Mesenchymal stem cell (in vitro differentiated cells and primary cell): ENCODE data around the gene NDUFAF8.
A peak's percentile ranks its signal among the peaks of the same experiment; 100 is the strongest.

ENCODE experiments used
- DNase-seq: peaks from one replicate; pipeline ENCODE4 v3.0.0-alpha.2; 2013
- H2AFZ ChIP-seq: one replicate; pipeline ENCODE4 v1.6.1; 2013; ENCODE audit warnings: low read depth, mild to moderate bottlenecking, control low read depth, inconsistent platforms, low read length, moderate library complexity
- H2AK5ac ChIP-seq: 2 replicates; pipeline ENCODE4 v1.6.1; 2013; ENCODE audit warnings: low read length, moderate library complexity, mild to moderate bottlenecking, inconsistent platforms; ENCODE audit not compliant: severe bottlenecking
- H2BK120ac ChIP-seq: one replicate; pipeline ENCODE4 v1.6.1; 2013; ENCODE audit warnings: low read depth, mild to moderate bottlenecking, inconsistent platforms, low read length, moderate library complexity
- H2BK12ac ChIP-seq, 2 experiments: one replicate each; pipeline ENCODE4 v1.6.1; 2013; ENCODE audit warnings: inconsistent platforms in 2 of 2, low read length in 2 of 2, mild to moderate bottlenecking in 2 of 2, moderate library complexity in 2 of 2, control low read depth in 1 of 2
- H2BK15ac ChIP-seq: one replicate; pipeline ENCODE4 v1.6.1; 2013; ENCODE audit warnings: mild to moderate bottlenecking, low read depth, inconsistent platforms; ENCODE audit not compliant: poor library complexity, severe bottlenecking
- H2BK5ac ChIP-seq: 2 replicates; pipeline ENCODE4 v1.6.1; 2013; ENCODE audit warnings: low read depth, mild to moderate bottlenecking, low read length, control low read depth, inconsistent platforms; ENCODE audit not compliant: poor library complexity, severe bottlenecking
- H3K14ac ChIP-seq, 2 experiments: one replicate each; pipeline ENCODE4 v1.6.1; 2013; ENCODE audit warnings: inconsistent platforms in 2 of 2, low read length in 2 of 2, control low read depth in 1 of 2, mild to moderate bottlenecking in 1 of 2, moderate library complexity in 1 of 2
- H3K18ac ChIP-seq, 2 experiments: one replicate each; pipeline ENCODE4 v1.6.1; 2013; ENCODE audit warnings: inconsistent platforms in 2 of 2, low read length in 2 of 2, control low read depth in 1 of 2, low read depth in 1 of 2, mild to moderate bottlenecking in 1 of 2
- H3K23ac ChIP-seq, 2 experiments: one replicate each; pipeline ENCODE4 v1.6.1; 2013; ENCODE audit warnings: inconsistent platforms in 2 of 2, low read length in 2 of 2, mild to moderate bottlenecking in 2 of 2, moderate library complexity in 2 of 2, control low read depth in 1 of 2
- H3K27ac ChIP-seq: 2 replicates; pipeline ENCODE4 v1.5.1; 2013; ENCODE audit warnings: mild to moderate bottlenecking, moderate library complexity, low read length, control low read depth, inconsistent platforms; ENCODE audit not compliant: poor library complexity, severe bottlenecking
- H3K27me3 ChIP-seq, 2 experiments: 2 replicates each; pipeline versions ENCODE4 v1.6.1 to v1.7.0; 2013; ENCODE audit warnings: low read length in 2 of 2, mild to moderate bottlenecking in 2 of 2, moderate library complexity in 2 of 2, control low read depth in 1 of 2, inconsistent platforms in 1 of 2; ENCODE audit not compliant: control insufficient read depth in 1 of 2, insufficient read depth in 1 of 2
- H3K36me3 ChIP-seq, 2 experiments: 2 replicates each; pipeline versions ENCODE4 v1.6.1 to v1.7.0; 2013; ENCODE audit warnings: low read length in 2 of 2, control low read depth in 1 of 2, inconsistent platforms in 1 of 2, low read depth in 1 of 2, mild to moderate bottlenecking in 1 of 2; ENCODE audit not compliant: insufficient read depth in 2 of 2, control insufficient read depth in 1 of 2
- H3K4ac ChIP-seq, 2 experiments: one replicate each; pipeline ENCODE4 v1.6.1; 2013; ENCODE audit warnings: inconsistent platforms in 2 of 2, low read length in 2 of 2, mild to moderate bottlenecking in 2 of 2, moderate library complexity in 2 of 2, control low read depth in 1 of 2, low read depth in 1 of 2
- H3K4me1 ChIP-seq: 2 replicates; pipeline ENCODE4 v1.6.1; 2013; ENCODE audit warnings: low read depth, low read length, control low read depth; ENCODE audit not compliant: control insufficient read depth, insufficient read depth
- H3K4me2 ChIP-seq: 2 replicates; pipeline ENCODE4 v1.6.1; 2013; ENCODE audit warnings: low read length, mild to moderate bottlenecking, inconsistent platforms; ENCODE audit not compliant: poor library complexity, severe bottlenecking
- H3K4me3 ChIP-seq, 2 experiments: 2 replicates each; pipeline versions ENCODE4 v1.5.1 to v1.7.0; 2013; ENCODE audit warnings: low read length in 2 of 2, mild to moderate bottlenecking in 2 of 2, control low read depth in 1 of 2, low read depth in 1 of 2; ENCODE audit not compliant: insufficient read depth in 1 of 2
- H3K79me1 ChIP-seq: replicated peaks from 2 replicates; pipeline ENCODE4 v1.6.1; 2013; ENCODE audit warnings: mild to moderate bottlenecking, control low read depth, low read length, inconsistent platforms; ENCODE audit not compliant: poor library complexity, severe bottlenecking
- H3K9ac ChIP-seq: 2 replicates; pipeline ENCODE4 v1.7.0; 2013; ENCODE audit warnings: mild to moderate bottlenecking, low read length, moderate library complexity
- H3K9me3 ChIP-seq: 2 replicates; pipeline ENCODE4 v1.7.0; 2013; ENCODE audit warnings: mild to moderate bottlenecking, low read length; ENCODE audit not compliant: control insufficient read depth
- H4K8ac ChIP-seq: one replicate; pipeline ENCODE4 v1.6.1; 2013; ENCODE audit warnings: inconsistent platforms, mild to moderate bottlenecking, low read length, moderate library complexity
- H4K91ac ChIP-seq: one replicate; pipeline ENCODE4 v1.6.1; 2013; ENCODE audit warnings: mild to moderate bottlenecking, low read length, inconsistent platforms
- WGBS: methylation state at CpG from one replicate; pipeline ENCODE4 v1.1.7; 2013; ENCODE audit warnings: mixed read lengths; 5-methylcytosine and 5-hydroxymethylcytosine counted together

NDUFAF8 gene

DNA sequence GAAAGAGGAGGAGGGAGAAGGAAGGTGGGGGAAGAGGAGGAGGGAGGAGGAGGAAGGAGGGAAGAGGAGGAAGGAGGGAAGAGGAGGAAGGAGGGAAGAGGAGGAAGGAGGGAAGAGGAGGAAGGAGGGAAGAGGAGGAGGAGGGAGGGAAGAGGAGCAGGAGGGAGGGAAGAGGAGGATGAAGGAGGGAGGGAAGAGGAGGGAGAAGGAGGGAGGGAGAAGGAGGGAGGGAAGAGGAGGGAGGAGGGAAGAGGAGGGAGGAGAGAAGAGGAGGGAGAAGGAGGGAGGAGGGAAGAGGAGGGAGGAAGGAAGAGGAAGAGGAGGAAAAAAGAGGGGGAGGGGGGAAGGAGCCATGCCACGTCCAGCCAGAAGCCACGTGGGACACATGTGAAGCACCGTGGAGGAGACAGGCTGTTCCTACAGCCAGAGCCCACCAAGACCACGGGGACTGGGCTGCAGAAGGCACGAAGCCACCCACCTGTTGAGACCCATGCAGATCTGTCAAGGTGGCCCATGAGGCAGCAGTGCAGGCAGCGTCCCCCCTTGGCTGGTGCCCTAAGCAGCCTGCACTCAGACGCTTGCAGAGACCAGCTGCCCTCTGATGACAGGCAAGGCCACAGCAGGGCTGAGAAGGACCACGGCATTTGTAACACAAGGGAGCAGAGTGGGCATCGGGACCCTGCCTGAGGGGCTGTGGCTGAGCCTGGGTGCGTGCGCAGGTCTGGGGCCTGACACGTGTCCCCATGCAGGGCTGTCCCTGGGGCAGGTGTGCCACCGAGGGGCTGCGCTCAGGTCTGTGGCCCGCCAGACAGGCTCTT is 10.3 kb downstream of the NDUFAF8 start:
- 98% methylated on average over 15 of the region's 15 CpGs for WGBS
- Histone ChIP-seq H2BK5ac (no peak overlapping the region), H3K4ac (no peak overlapping the region)

GRCh38 chr17:81250286-81251093 is 11.4 kb downstream of the NDUFAF8 start:
- Histone ChIP-seq H2BK120ac (no peak overlapping the region), H3K4me1 (peaks cover 26% of the 10 kb centered on the region), H3K27ac (no peak overlapping the region), H2BK12ac (no peak overlapping the region), H3K9me3 (no peaks in the 10 kb centered on the region), H3K36me3 (peaks cover 20 to 68% of the 10 kb centered on the region in 2 experiments), H2AFZ (no peak overlapping the region), H3K9ac (no peak overlapping the region), H2BK15ac (no peak overlapping the region), H2BK5ac (no peak overlapping the region), H3K4me2 (no peak overlapping the region), H3K27me3 (no peaks in the 10 kb centered on the region), H3K14ac (no peak overlapping the region), H4K91ac (no peak overlapping the region), H3K4ac (no peak overlapping the region), H3K23ac (no peak overlapping the region), H3K4me3 (no peak overlapping the region), H3K18ac (no peak overlapping the region), H2AK5ac (no peak overlapping the region), H3K79me1 (peaks cover 26% of the 10 kb centered on the region), H4K8ac (no peak overlapping the region)
- no peak for DNase-seq
- 96% methylated on average over 31 of the region's 31 CpGs for WGBS

More for the DNA sequence above, 10.3 kb downstream of the NDUFAF8 start:
- Histone ChIP-seq H3K27ac (no peak overlapping the region), H4K8ac (no peak overlapping the region), H3K4me3 (no peak overlapping the region), H3K9ac (no peak overlapping the region), H3K4me2 (no peak overlapping the region), H3K79me1 (peaks cover 26% of the 10 kb centered on the region), H2AFZ (no peak overlapping the region), H3K36me3 (peaks cover 20 to 72% of the 10 kb centered on the region in 2 experiments), H2AK5ac (no peak overlapping the region), H3K27me3 (no peaks in the 10 kb centered on the region), H3K18ac (no peak overlapping the region), H3K9me3 (no peaks in the 10 kb centered on the region), H3K14ac (no peak overlapping the region), H4K91ac (no peak overlapping the region), H2BK12ac (no peak overlapping the region), H2BK15ac (no peak overlapping the region), H2BK120ac (no peak overlapping the region), H3K23ac (no peak overlapping the region), H3K4me1 (peaks cover 27% of the 10 kb centered on the region)
- peak; percentile 35 for DNase-seq

- H3K18ac ChIP-seq = no peak overlapping the region
- no peaks in the 10 kb centered on the region for H3K9me3 ChIP-seq
- H3K4me3 ChIP-seq = no peak overlapping the region
- H3K4me1 ChIP-seq = peaks cover 26% of the 10 kb centered on the region
- no peak overlapping the region for H4K8ac ChIP-seq
- H2BK5ac ChIP-seq = no peak overlapping the region
- H4K91ac ChIP-seq = no peak overlapping the region
- no peak overlapping the region for H2BK120ac ChIP-seq
- no peak overlapping the region for H3K23ac ChIP-seq
- 90% methylated on average over 25 of the region's 25 CpGs for WGBS
- H3K4me2 ChIP-seq = no peak overlapping the region
- H3K79me1 ChIP-seq = peaks cover 26% of the 10 kb centered on the region
- H3K36me3 ChIP-seq = peaks cover 20 to 64% of the 10 kb centered on the region in 2 experiments
- no peak overlapping the region for H3K9ac ChIP-seq
- H3K27me3 ChIP-seq = no peaks in the 10 kb centered on the region
- H3K27ac ChIP-seq = no peak overlapping the region
- no peak overlapping the region for H3K14ac ChIP-seq
- H2BK12ac ChIP-seq = no peak overlapping the region
- H2AK5ac ChIP-seq = no peak overlapping the region
- no peak for DNase-seq
- no peak overlapping the region for H2BK15ac ChIP-seq
- H2AFZ ChIP-seq = no peak overlapping the region
- H3K4ac ChIP-seq = no peak overlapping the region
Observed at GRCh38 chr17:81251094-81251708, 12.1 kb downstream of the NDUFAF8 start.
